Measurements from ENCODE around the gene PYDC2.
"Not testable (repeated sequence)": the region's sequence is repeated elsewhere in the genome, so short reads cannot be mapped to it uniquely, and the experiment has no call there.

Gene PYDC2

GRCh38 chr3:191470080-191470479 lies 9.1 kb downstream of the PYDC2 start:
- H3K4me3 ChIP-seq (ENCODE audit: low read length) = no peak overlapping the region
- no peaks in the 10 kb centered on the region for H3K4me1 ChIP-seq (ENCODE audit: control insufficient read depth, insufficient read depth, low read length)
- H3K9ac ChIP-seq (ENCODE audit: low read depth, low read length) = no peak overlapping the region
- H3K9me3 ChIP-seq (replicated peaks; ENCODE audit: low read length) = no peaks in the 10 kb centered on the region
- H3K4me2 ChIP-seq (ENCODE audit: low read length) = no peak overlapping the region
- H3K27me3 ChIP-seq (ENCODE audit: control insufficient read depth, insufficient read depth, low read length) = no peaks in the 10 kb centered on the region
- no peaks in the 10 kb centered on the region for H3K36me3 ChIP-seq (ENCODE audit: insufficient read depth, low read length)

- no peak overlapping the region for H3K4me3 ChIP-seq (ENCODE audit: low read length)
Observed at GRCh38 chr3:191470545-191470944, 9.6 kb downstream of the PYDC2 start.

GRCh38 chr3:191473661-191474198 lies 12.8 kb downstream of the PYDC2 start:
- no peak overlapping the region for H3K4me3 ChIP-seq (ENCODE audit: low read length)

More at GRCh38 chr3:191470545-191470944, 9.6 kb downstream of the PYDC2 start:
- Histone ChIP-seq H3K9ac (ENCODE audit: low read depth, low read length) (no peak overlapping the region), H3K36me3 (ENCODE audit: insufficient read depth, low read length) (no peaks in the 10 kb centered on the region), H3K27me3 (ENCODE audit: control insufficient read depth, insufficient read depth, low read length) (no peaks in the 10 kb centered on the region), H3K4me1 (ENCODE audit: control insufficient read depth, insufficient read depth, low read length) (no peaks in the 10 kb centered on the region), H3K9me3 (replicated peaks; ENCODE audit: low read length) (no peaks in the 10 kb centered on the region), H3K4me2 (ENCODE audit: low read length) (no peak overlapping the region)

GRCh38 chr3:191476066-191476772 lies 15.3 kb downstream of the PYDC2 start:
- no peaks in the 10 kb centered on the region for H3K36me3 ChIP-seq (ENCODE audit: insufficient read depth, low read length)
- H3K9me3 ChIP-seq (replicated peaks; ENCODE audit: low read length) = no peaks in the 10 kb centered on the region
- no peak overlapping the region for H3K9ac ChIP-seq (ENCODE audit: low read depth, low read length)
- H3K27me3 ChIP-seq (ENCODE audit: control insufficient read depth, insufficient read depth, low read length) = no peaks in the 10 kb centered on the region
- H3K4me3 ChIP-seq (ENCODE audit: low read length) = no peak overlapping the region
- no peaks in the 10 kb centered on the region for H3K4me1 ChIP-seq (ENCODE audit: control insufficient read depth, insufficient read depth, low read length)
- H3K4me2 ChIP-seq (ENCODE audit: low read length) = no peak overlapping the region

More at GRCh38 chr3:191473661-191474198, 12.8 kb downstream of the PYDC2 start:
- H3K36me3 ChIP-seq (ENCODE audit: insufficient read depth, low read length) = no peaks in the 10 kb centered on the region
- no peak overlapping the region for H3K9ac ChIP-seq (ENCODE audit: low read depth, low read length)
- H3K4me2 ChIP-seq (ENCODE audit: low read length) = no peak overlapping the region
- H3K9me3 ChIP-seq (replicated peaks; ENCODE audit: low read length) = no peaks in the 10 kb centered on the region
- H3K27me3 ChIP-seq (ENCODE audit: control insufficient read depth, insufficient read depth, low read length) = no peaks in the 10 kb centered on the region
- no peaks in the 10 kb centered on the region for H3K4me1 ChIP-seq (ENCODE audit: control insufficient read depth, insufficient read depth, low read length)

- H3K4me2 ChIP-seq (ENCODE audit: low read length); H3K36me3 ChIP-seq (ENCODE audit: insufficient read depth, low read length): not testable (repeated sequence)
Observed at GRCh38 chr3:191483994-191484393, 23.0 kb downstream of the PYDC2 start.

GRCh38 chr3:191484461-191484860 lies 23.5 kb downstream of the PYDC2 start:
- no peaks in the 10 kb centered on the region for H3K36me3 ChIP-seq (ENCODE audit: insufficient read depth, low read length)
- H3K4me1 ChIP-seq (ENCODE audit: control insufficient read depth, insufficient read depth, low read length) = no peaks in the 10 kb centered on the region
- H3K4me2 ChIP-seq (ENCODE audit: low read length) = no peak overlapping the region
- H3K27me3 ChIP-seq (ENCODE audit: control insufficient read depth, insufficient read depth, low read length) = no peaks in the 10 kb centered on the region
- no peak overlapping the region for H3K4me3 ChIP-seq (ENCODE audit: low read length)
- H3K9ac ChIP-seq (ENCODE audit: low read depth, low read length) = no peak overlapping the region
- no peaks in the 10 kb centered on the region for H3K9me3 ChIP-seq (replicated peaks; ENCODE audit: low read length)

More at GRCh38 chr3:191483994-191484393, 23.0 kb downstream of the PYDC2 start:
- H3K27me3 ChIP-seq (ENCODE audit: control insufficient read depth, insufficient read depth, low read length); H3K4me3 ChIP-seq (ENCODE audit: low read length); H3K9me3 ChIP-seq (replicated peaks; ENCODE audit: low read length); H3K9ac ChIP-seq (ENCODE audit: low read depth, low read length); H3K4me1 ChIP-seq (ENCODE audit: control insufficient read depth, insufficient read depth, low read length): not testable (repeated sequence)

GRCh38 chr3:191492601-191493000 lies 31.6 kb downstream of the PYDC2 start:
- no peaks in the 10 kb centered on the region for H3K4me1 ChIP-seq (ENCODE audit: control insufficient read depth, insufficient read depth, low read length)
- no peaks in the 10 kb centered on the region for H3K9me3 ChIP-seq (replicated peaks; ENCODE audit: low read length)
- no peaks in the 10 kb centered on the region for H3K27me3 ChIP-seq (ENCODE audit: control insufficient read depth, insufficient read depth, low read length)
- no peak overlapping the region for H3K4me2 ChIP-seq (ENCODE audit: low read length)
- H3K4me3 ChIP-seq (ENCODE audit: low read length) = no peak overlapping the region
- H3K36me3 ChIP-seq (ENCODE audit: insufficient read depth, low read length) = no peaks in the 10 kb centered on the region
- no peak overlapping the region for H3K9ac ChIP-seq (ENCODE audit: low read depth, low read length)

GRCh38 chr3:191493336-191493735 lies 32.4 kb downstream of the PYDC2 start:
- Histone ChIP-seq H3K36me3 (ENCODE audit: insufficient read depth, low read length) (no peaks in the 10 kb centered on the region), H3K9me3 (replicated peaks; ENCODE audit: low read length) (no peaks in the 10 kb centered on the region), H3K4me2 (ENCODE audit: low read length) (no peak overlapping the region), H3K4me1 (ENCODE audit: control insufficient read depth, insufficient read depth, low read length) (no peaks in the 10 kb centered on the region), H3K4me3 (ENCODE audit: low read length) (no peak overlapping the region), H3K27me3 (ENCODE audit: control insufficient read depth, insufficient read depth, low read length) (no peaks in the 10 kb centered on the region), H3K9ac (ENCODE audit: low read depth, low read length) (no peak overlapping the region)

- Histone ChIP-seq H3K9ac (ENCODE audit: low read depth, low read length) (peak overlapping the region; percentile 28), H3K4me1 (ENCODE audit: control insufficient read depth, insufficient read depth, low read length) (peaks cover 7% of the 10 kb centered on the region), H3K4me3 (ENCODE audit: low read length) (peak overlapping the region; percentile 65), H3K4me2 (ENCODE audit: low read length) (peak overlapping the region; percentile 81), H3K9me3 (replicated peaks; ENCODE audit: low read length) (no peaks in the 10 kb centered on the region), H3K27me3 (ENCODE audit: control insufficient read depth, insufficient read depth, low read length) (no peaks in the 10 kb centered on the region), H3K36me3 (ENCODE audit: insufficient read depth, low read length) (no peaks in the 10 kb centered on the region)
Observed at GRCh38 chr3:191499307-191500080, 38.5 kb downstream of the PYDC2 start.

GRCh38 chr3:191500892-191501291 lies 39.9 kb downstream of the PYDC2 start:
- H3K4me1 ChIP-seq (ENCODE audit: control insufficient read depth, insufficient read depth, low read length) = peaks cover 7% of the 10 kb centered on the region
- no peak overlapping the region for H3K9ac ChIP-seq (ENCODE audit: low read depth, low read length)
- H3K4me3 ChIP-seq (ENCODE audit: low read length) = no peak overlapping the region
- no peaks in the 10 kb centered on the region for H3K36me3 ChIP-seq (ENCODE audit: insufficient read depth, low read length)
- H3K4me2 ChIP-seq (ENCODE audit: low read length) = no peak overlapping the region
- no peaks in the 10 kb centered on the region for H3K27me3 ChIP-seq (ENCODE audit: control insufficient read depth, insufficient read depth, low read length)
- no peaks in the 10 kb centered on the region for H3K9me3 ChIP-seq (replicated peaks; ENCODE audit: low read length)

- Histone ChIP-seq H3K4me3 (ENCODE audit: low read length) (no peak overlapping the region), H3K27me3 (ENCODE audit: control insufficient read depth, insufficient read depth, low read length) (no peaks in the 10 kb centered on the region), H3K9me3 (replicated peaks; ENCODE audit: low read length) (no peaks in the 10 kb centered on the region), H3K4me1 (ENCODE audit: control insufficient read depth, insufficient read depth, low read length) (peaks cover 7% of the 10 kb centered on the region), H3K4me2 (ENCODE audit: low read length) (no peak overlapping the region), H3K36me3 (ENCODE audit: insufficient read depth, low read length) (no peaks in the 10 kb centered on the region), H3K9ac (ENCODE audit: low read depth, low read length) (no peak overlapping the region)
Observed at GRCh38 chr3:191502583-191502982, 41.6 kb downstream of the PYDC2 start.

Measured in skeletal muscle satellite cell (primary cell).